Fibroblast of gingiva (primary cell): ENCODE measurements around the gene BRICD5.
"Not testable (repeated sequence)": the region's sequence is repeated elsewhere in the genome, so short reads cannot be mapped to it uniquely, and the experiment has no call there.

Experiments
- DNase-seq: peaks from one replicate; pipeline ENCODE4 v3.0.0-alpha.2; 2011; ENCODE audit warnings: low read depth

BRICD5 gene

DNA sequence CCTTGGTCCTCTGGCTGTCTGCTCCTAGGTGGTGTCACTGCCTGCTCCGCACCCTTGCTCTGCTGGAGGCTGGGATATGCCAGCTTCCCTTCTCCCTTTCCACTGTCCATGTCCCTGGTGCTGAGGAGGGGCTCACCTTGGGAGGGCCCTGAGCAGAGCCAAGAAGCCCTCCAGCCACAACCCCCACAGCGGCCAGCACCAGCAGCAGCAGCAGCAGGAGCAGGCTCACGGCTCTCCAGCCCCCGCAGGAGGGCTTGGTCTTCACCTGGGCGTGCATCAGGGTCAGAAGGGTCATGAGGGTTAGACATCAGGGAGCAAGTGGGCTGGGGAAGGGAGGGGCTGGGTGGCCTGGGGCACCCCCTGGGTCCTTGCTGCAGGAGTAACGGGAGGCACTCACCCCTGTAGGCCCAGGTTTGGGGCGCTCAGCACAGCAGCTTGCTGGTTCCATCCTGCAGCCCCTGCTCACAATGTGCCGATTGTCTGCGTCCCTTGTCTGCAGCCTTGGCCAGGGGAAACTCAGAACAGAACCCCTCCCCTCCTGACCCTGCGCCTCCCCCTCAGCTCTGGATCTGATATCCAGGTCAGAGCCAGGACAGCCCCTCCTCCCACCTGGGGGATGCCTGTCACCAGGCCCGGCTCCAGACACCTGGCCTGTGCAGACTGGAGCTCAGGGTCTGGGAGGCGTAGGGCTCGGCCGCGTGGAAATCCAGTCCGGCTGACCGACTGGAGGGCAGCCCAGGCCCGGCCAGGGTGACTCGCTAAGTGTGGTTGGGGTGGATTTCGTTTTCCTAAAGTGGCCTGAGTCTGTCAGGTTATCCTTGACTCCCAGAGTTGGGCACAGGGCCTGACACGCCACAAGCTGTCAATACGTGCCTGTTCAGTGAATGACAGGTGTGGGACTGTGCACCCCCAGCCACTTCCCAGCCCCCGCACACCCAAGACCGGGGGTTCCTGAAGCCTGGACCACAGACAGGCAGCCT lies at the start of gene BRICD5:
Gene BRICD5 (minus strand): TSS at position 478 of the 980 bp plus-strand sequence. CDS start 30 bp downstream, at position 448.
- no peak for DNase-seq

DNA sequence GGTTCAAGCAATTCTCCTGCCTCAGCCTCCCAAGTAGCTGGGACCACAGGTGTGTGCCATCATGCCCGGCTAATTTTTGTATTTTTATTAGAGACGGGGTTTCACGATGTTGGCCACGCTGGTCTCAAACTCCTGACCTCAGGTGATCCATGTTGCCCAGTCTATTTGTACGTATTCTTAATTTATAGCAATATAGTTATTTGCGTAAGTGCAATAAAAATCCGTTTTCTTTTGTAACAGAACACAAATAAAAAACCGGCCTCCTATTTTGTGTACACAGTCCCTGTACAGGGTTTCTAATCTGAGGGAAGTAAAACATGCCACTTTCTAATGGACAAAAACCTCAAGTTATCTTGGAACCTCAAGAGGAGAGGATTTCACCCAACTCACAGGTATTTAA lies 49.6 kb upstream of the BRICD5 start:
- DNase-seq = no peak

DNA sequence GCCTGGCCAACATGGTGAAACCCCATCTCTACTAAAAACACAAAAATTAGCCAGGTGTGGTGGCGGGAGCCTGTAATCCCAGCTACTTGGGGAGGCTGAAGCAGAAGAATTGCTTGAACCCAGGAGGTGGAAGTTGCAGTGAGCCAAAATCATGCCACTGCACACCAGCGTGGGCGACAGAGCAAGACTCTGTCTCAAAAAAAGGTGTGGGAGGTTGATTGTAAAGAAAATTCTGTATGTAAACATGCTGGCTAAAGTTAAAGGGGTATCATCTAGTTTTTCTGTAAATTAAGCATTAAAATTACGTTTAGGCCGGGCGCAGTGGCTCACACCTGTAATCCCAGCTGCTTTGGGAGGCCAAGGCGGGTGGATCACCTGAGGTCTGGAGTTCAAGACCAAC lies 47.9 kb upstream of the BRICD5 start:
- not testable (repeated sequence) for DNase-seq

DNA sequence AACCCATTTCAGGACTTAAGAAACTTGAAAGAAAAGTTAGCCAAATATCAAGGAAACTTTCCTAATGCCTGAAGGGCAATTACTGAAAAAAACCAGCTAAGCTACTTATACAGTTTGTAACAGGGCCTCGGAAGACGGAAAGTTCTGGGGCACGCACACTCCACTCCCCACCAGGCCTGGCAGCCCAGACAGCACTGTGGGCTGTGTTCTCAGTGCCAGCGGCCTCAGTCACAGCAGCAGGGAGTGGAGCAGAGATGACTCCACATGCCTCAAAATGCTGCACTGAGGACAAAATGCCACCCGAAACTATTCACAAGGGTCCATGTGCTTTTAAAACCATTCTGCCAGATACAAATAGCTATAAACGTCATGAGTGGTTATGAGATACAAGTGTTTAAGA lies 47.1 kb upstream of the BRICD5 start:
- no peak for DNase-seq

DNA sequence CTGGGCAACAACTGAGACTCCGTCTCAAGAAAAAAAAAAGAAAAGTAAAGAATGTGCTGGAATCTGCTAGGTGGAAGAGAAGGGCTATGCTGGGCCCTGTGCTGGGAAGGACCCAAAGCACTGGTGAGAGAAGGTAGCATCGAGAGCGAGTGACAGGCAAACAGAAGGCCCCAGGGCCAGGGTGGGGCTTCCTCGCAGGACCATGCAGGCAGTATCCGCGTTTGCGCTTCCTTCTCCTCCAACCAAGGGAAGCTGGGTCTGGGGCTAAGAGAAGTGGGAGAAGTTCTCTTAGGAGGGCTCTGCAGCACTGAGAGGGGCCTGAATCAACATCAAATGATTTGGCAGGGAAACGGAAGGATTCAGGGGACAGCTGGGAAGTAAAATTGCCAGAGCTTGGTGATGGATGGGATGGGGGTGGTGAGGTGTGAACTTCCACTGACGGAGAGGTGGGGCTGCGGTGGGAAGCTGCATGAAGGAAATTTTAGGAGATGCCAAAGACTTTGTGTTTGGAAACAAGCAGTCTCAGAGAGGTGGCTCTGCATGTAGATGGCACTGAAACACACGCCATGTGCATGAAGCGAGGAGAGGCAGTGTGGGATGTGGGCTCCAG lies 46.0 kb upstream of the BRICD5 start:
- no peak for DNase-seq

DNA sequence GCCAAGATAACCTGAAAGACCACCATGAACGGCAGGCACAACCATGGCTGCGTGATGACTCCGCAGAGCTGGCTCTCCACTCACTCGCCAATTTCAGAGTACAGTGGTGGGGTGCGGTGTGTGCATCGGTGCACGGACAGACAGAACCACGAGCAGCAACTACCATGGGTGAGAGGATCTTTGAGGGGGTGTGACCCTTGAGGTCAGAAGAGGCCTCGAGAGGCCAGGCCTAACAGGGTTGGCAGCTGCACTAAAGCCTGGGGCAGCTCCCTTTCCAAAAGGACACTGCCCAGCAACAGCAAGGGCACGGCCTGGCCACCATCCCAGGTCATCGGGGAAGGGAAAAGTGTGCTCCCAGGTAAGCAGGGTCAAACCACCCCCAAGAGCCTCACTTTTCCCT lies 42.6 kb upstream of the BRICD5 start:
- DNase-seq = no peak

DNA sequence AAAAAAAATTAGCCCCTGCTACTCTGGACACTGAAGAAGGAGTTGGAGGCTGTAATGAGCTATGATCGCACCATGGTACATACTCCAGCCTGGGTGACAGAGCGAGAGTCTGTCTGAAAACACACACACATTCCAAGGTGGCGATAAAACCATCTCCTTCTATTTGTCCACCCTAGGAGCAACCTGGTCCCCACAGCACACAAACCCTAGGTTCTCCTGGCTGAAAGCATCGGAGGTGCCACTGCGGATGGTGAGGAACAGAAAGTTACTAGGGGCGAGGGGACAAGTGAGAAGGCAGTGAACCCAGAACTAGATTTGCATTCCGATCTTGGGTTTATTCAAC lies 42.1 kb upstream of the BRICD5 start:
- DNase-seq = no peak

DNA sequence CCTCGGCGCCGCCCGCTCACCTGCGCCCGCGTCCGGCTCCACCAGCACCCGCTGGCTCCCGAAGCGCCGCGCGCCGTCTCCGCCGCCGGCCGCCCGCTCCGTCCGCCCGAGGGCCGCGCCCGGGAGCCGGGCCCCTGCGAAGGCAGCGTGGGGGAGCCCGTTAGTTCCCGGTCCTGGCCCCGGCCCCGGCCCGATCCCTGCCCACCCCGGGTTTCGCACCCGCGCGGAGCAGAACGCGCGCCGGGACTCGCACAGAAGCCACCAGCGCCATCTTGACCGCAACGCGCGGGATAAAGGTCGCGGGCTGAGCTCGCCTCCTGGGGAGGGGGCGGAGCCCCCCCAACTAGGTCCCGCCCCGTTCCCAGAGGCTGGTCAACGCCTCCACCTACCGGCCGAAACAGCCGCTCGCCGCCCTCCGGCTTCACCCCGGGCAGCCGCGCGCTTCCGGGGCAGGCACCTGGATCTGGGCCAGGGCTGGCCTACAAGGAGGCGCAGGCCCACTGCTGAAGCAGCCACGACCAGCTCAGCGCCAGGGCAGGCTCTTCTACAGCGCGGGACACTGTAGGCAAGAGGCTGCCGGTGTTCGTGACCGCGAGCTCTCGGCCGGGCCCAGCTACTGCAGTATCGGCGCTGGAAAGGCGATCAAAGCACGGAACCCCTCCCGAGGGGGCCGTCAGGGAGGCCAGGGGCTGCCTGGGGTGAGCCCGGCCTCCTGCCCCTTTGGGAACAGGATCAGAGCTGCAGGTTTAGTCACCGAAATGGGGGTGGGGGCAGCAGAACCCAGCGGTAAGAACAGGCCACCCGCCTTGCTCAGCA lies 40.8 kb upstream of the BRICD5 start, which contains the start of gene ECI1:
Gene ECI1 (minus strand): TSS at position 292 of the 816 bp plus-strand sequence. CDS start 21 bp downstream, at position 271.
- peak; percentile 96 for DNase-seq

DNA sequence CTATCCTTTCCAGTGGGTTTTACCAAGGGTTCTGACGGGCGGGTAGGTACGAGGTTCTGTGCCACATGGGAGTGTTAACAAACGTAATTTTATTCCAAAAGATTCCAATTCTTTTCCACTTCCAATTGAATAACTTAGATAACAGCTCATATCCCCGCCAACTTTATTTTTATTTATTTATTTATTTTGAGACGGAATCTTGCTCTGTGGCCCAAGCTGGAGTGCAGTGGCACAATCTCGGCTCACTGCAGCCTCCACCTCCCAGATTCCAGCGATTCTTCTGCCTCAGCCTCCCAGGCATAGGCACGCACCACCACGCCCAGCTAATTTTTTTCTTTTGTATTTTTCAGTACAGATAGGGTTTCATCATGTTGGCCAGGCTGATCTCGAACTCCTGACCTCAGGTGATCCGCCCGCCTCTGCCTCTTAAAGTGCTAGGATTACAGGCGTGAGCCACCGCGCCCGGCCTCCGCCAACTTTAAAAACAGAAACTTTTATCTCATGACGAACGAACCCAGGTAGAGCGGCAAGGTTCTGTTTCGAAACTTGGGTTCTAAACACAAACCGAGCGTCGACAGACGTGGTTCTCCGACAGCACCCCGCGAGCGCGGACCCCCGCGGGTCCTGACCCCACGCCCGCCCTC lies 40.1 kb upstream of the BRICD5 start:
- DNase-seq = no peak

DNA sequence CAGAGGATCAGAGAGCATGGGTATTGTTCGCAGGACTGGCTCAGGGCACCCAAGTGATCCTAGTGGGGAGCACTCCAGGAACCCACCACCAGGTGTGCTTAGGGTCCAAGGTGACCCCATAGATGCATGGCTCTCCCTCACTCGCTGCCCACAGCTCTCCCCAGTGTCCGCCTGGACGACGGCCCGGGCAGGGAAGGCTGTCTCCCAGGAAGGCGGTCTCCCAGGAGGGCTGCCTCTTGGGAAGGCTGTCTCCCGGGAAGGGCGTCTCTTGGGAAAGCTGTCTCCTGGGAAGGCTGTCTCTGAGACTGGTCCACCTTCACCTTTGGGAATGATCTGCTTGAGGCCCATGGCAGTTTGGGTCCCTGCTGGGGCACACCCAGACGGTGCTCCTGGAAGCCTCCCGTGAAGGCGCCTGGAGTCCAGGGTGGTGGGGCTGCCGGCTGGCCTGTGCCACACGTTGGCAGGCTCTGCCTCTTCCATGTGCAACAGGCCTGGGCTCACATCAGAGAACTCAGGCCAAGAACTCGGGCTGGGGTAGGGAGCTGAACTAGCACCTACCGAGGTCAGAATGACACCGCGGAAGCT lies 35.7 kb upstream of the BRICD5 start:
- no peak for DNase-seq

DNA sequence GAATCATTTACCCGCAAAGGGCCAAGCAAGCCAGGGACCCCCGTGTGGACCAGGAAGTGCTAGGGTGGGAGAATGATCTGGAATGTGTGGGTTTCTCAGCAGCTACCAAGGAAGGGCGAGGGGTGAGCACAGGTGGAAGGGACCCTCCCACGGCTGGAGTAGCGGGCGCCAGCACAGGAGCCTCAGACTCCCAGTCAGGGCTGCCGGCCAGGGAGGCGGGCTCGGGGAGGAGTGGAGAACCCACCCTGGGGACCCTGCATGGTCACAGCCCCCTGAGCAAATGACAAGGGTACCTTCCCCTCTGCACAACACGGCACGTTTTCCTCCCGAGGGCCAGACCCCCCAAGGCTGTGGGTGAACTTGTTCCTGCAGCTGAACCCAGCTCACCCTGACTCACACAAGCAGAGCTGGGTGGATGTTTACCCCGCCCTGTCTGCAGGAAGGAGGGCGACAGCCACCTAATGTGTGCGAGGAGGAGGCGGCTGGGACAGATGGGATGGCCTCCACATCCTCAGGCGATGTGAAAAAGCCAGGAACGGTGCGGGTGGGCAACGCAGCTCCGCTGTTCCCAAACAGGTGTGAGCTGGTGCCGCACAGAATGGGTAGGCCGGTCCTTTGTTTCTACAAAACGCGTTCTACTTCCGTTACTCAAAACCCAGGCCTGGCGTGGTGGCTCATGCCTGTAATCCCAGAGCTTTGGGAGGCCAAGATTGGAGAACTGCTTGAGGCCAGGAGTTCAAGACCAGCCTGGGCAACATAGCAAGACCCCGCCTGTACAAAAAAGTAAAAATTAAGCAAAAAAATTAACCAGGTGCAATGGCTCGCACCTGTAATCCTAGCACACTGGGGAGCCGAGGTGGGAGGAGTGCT lies 34.5 kb upstream of the BRICD5 start:
- no peak for DNase-seq

DNA sequence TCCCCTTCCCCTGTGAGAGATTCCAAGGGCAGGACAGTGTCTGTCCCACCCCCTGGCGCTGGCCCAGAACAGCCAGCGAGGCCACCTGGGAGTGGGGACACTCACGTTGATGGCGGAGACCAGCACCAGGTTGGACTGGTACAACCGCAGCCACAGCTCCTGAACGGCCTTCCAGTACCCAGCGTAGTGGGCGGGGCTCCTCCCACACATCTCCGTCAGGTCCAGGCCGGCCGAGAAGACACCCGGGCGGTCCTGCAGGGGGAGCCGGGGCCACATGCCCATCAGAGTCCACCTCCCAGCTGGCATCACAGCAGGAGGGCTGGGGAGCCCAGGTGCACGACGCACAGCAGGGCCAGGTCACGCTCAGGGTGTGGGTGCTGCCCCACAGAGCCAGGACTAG lies 33.6 kb upstream of the BRICD5 start:
- no peak for DNase-seq

DNA sequence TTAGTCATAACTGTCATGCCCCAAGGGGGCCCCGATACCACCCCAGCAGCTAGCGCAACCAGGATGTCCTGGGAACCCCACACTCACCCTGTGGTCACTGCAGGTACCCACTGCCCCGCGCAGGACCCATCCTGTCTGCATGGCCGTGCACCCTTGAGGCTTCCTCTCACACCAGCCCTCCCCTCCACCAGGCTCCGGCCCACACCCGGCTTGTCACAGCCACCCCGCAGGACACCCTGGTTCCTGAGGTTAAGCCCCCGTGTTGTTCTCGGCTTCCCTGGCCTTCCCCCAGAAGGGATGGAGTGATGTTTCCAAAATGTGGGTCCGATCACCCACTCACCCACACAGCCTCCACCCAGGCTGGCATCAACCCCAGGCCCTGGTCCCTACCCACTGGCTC lies 33.1 kb upstream of the BRICD5 start:
- no peak for DNase-seq

DNA sequence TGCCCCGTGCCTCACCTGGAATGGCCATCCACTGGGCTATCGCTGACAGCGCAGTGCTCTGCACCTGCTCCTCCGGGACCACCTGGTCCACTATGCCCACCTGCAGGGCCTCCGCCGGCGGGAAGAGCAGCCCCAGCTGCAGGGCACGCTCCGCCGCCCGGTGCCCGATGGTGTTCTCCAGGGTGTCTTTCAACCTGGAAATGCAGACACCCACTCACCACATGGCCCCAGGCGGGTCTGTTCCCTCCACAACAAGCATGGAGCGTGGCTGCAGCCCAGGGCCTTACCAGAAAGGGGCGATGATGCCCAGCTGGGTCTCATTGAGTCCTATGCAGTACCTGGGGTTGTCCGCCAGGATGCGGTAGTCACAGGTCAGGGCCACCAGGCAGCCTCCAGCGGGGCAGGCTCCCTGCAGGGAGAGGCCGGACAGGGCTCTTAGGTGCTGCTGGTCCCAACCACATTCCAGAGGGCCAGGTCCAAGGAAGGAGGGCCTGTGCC lies 32.4 kb upstream of the BRICD5 start:
- DNase-seq = no peak

DNA sequence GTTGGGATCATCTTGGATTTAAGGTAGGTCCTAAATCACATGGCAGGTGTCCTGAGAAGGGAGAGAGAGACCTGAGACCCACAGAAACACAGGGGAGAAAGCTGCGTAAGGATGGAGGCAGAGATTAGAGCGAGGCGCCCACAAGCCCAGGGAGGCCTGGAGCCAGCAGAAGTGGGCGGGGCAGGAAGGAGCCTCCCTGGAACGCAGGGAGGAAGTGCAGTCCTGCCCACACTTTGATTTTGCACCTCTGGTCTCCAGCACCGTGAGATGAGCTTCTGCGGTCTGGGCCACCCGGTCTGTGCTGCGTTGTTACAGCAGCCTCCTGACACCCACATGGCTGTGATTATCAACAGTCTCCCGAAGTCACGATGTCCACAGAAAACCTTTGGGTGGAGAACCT lies 31.9 kb upstream of the BRICD5 start:
- DNase-seq = no peak

DNA sequence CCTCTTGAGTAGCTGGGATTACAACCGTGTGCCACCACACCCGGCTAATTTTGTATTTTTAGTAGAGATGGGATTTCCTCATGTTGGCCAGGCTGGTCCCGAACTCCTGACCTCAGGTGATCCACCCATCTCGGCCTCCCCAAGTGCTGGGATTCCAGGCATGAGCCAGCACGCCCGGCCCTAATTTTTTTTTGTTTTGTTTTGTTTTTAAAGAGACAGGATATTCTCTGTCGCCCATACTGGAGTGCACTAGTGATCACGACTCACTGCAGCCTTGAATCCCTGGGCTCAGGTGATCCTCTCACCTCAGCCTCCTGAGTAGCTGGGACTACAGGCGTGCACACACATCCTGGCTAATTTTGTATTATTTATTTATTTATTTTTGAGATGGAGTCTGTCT lies 29.7 kb upstream of the BRICD5 start:
- DNase-seq = not testable (repeated sequence)

DNA sequence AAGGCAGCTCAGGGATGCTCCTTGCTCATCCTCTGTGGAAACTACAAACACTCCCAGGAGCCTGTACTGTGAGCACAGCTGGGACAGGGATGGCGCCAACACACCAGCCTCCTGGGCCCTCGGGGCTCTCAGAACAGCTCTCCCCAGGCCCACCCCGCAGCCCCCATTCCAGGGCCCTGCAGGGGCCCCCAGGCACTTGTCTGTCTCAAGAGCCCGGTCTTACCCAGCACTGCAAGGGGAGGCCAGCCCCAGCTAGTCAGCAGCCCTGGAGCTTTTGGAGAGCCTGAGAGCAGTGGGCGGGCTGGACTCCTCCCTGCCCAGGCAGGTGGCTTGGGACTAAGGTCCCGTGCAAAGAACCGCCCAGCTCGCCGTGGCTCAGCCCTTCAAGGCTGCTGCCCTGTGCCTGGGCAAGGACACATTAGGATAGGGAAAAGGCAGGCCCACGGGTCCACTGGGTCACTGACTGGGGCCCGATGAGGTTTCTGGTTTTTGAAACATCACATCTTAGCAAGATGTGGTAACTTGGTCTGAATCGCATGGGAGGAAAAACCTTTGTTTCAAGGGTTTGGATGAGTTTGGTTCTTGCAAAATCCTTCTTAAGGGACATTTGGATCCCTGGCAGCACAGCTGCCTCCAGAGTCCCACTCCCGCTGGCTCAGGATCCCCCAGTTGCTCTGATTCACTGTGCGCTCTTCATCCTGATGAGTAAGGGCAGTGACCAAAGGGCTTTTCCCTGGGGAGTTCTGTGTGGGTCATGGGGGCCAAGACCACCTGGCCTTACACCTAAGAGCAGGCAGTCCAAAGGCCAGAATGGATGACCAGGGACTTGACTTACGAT lies 28.4 kb upstream of the BRICD5 start:
- peak; percentile 26 for DNase-seq

DNA sequence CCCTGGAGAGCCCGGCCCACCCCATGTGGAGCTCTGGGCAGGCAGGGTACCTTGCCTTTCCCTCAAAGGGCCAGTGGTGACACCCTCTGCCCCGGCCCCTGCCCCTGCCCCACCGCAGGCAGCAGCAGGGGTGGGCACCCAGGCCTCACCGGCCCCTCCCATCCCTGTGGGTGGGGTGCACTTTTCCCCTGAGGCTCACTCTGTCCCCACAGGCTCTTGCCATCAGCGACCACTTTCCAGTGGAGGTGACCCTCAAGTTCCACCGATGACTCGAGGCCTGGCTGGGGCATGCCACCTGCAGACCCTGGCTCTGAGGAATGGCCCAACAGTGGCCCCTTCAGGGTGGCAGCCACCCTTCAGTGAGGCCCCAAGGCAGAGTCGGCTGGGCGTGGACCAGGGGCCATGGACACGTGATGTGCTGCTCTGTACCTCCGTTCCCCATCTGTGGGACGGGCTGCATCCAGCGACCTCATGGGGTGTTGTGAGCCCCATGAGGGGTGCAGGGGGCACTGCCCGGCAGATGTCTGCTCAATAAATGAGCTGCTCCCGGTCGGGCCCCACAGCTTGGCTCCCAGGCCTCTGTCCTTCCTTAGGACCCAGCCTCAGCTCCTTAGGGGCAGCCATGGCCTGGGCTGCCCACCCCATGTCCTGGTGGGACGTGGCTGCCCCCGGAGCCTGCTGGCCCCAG lies 27.6 kb upstream of the BRICD5 start:
- no peak for DNase-seq
